NCI-H2227 (cell line): ENCODE data around the gene TBC1D16.

ENCODE experiments used
- DNase-seq: peaks from one replicate; lab custom pipeline; 2025; ENCODE audit not compliant: unreplicated experiment; lab: John Stamatoyannopoulos, UW

Gene TBC1D16

DNA sequence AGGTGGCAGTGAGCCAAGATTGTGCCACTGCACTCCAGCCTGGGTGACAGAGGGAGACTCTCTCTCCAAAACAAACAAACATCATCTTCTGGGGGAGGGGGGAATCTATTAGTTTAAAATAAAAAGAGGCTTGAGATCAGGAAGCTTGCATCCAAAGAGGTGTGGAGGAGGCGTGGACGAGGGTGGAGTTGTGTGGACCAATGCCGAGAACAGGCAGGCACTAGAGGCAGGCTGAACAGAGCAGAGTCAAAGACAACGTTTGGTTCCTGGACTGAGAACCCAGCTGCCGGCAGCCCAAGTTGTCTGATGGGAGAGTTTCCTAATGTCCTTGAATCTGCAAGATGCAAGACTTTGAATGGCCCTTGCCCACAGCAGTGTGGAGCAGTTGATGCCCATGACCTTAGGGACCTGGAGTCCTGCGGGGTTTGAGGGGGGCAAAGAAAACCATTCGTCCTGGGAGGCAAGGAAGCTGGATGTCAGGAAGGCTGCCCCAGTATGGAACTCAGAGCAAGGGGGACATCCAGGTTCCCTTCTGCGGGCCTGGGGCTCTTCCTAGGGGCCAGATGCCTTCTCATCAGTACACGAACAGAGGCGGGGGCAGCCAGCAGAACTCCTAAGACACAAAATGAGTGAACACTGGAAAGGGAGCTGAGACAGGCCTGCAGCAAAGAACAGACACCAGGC, 9.2 kb downstream of the TBC1D16 start:
- DNase-seq: no peak

GRCh38 chr17:80025796-80026195, 9.9 kb downstream of the TBC1D16 start:
- no peak for DNase-seq

DNA sequence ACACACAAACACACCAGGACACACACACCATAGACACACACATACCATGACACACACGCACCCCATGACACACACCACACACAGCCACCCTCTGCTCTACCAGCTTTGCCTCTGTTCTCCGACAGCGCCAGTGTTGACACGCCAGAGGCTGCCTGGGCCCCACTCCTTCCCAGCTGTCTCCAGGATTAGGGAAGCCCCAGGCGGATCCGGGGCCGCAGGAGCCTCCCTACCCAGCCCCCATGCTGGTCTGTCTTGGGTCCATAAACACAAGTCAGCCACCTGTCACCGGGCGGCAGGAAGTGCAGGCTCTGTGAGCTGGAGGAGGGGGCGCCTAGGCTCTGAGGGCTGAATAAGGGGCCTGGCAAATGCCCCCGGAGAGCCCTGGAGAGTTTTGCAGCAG, 10.5 kb downstream of the TBC1D16 start:
- DNase-seq: no peak

DNA sequence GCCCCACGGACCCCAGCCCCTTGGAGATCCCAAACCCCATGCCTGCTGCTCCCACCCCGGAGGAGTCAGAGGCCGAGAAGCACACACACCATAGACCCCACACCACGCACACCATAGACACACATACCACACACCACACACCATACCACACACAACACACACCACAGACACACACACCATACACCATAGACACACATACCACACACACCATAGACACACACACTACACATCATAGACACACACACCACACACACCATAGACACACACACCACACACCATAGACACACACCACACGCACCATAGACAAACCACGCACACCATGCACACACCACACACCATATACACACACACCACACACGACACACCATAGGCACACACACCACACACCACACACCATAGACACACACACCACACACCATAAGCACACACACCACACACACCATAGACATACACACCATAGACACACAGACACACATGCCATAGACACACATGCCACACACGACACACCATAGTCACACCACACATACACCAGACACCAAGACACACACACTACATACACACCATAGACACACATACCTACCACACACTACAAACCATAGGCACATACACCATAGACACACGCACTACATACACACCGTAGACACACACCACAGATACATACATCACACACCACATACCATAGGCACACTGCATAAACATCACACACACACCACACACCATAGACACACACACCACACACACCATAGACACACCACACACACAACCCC, 11.3 kb downstream of the TBC1D16 start:
- DNase-seq: no peak

- DNase-seq: no peak
Observed at GRCh38 chr17:80023481-80024205, 12.0 kb downstream of the TBC1D16 start.

GRCh38 chr17:80021600-80021999, 14.1 kb downstream of the TBC1D16 start:
- no peak for DNase-seq

DNA sequence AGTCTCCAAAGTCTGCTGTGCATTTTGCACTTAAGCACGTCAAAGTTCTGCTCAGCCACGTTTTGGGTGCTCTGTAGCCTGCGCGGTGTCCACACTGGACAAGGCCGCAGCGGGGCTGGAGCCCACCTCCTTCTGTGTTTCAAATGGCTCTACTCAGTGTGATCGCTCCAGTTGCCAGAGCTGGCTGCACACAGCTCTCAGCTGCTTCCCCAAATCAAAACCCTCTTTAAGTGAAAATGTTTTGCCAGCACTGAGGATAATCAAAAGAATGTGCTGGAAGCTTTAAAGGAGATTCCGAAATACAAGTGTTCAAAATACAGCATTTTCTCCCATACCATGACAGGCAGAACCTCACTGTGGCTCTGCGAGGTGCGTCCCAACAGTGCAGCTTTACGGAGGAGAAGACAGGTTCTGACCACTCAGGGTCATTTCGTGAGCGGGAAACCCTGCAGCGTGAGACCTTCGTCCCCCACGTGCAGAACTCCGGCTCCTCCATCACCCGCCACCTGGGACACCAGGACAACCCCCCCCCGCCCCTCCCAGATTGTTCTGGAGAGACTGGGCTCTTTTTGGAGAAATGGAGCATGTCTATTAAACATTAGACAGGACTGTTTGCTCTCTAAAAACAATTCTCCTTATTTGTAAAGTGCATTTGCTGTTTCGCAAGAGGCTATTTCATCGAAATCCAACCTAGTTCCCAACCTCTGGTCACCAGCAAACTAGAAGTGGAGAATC, 16.6 kb downstream of the TBC1D16 start:
- no peak for DNase-seq

DNA sequence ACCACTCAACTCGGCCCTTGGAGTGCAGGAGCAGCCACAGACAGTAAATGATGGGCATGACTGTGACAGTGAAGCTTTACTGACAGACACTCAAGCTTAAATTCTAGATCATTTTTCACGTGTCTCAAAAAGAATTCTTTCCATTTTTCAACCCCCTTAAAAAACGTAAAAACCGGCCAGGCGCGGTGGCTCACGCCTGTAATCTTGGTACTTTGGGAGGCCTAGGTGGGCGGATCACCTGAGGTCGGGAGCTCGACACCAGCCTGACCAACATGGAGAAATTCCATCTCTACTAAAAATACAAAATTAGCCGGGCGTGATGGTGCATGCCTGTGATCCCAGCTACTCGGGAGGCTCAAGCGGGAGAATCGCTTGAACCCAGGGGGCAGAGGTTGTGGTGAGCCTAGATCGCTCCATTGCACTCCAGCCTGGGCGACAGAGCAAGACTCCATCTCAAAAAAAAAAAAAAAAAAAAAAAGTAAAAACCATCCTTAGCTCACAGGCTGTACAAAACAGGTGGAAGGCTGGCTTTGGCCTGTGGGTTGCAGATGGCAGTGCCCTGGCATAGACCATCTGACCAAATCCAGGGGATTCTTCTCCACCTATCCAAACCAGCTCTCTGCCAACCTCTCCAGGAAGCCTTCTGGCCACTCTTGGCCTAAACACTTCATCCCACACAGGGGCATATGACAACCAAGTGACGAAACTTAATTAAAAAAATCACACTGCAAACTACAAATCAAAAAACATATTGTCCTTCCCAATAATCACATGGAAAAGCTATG, 18.3 kb downstream of the TBC1D16 start:
- DNase-seq: no peak

DNA sequence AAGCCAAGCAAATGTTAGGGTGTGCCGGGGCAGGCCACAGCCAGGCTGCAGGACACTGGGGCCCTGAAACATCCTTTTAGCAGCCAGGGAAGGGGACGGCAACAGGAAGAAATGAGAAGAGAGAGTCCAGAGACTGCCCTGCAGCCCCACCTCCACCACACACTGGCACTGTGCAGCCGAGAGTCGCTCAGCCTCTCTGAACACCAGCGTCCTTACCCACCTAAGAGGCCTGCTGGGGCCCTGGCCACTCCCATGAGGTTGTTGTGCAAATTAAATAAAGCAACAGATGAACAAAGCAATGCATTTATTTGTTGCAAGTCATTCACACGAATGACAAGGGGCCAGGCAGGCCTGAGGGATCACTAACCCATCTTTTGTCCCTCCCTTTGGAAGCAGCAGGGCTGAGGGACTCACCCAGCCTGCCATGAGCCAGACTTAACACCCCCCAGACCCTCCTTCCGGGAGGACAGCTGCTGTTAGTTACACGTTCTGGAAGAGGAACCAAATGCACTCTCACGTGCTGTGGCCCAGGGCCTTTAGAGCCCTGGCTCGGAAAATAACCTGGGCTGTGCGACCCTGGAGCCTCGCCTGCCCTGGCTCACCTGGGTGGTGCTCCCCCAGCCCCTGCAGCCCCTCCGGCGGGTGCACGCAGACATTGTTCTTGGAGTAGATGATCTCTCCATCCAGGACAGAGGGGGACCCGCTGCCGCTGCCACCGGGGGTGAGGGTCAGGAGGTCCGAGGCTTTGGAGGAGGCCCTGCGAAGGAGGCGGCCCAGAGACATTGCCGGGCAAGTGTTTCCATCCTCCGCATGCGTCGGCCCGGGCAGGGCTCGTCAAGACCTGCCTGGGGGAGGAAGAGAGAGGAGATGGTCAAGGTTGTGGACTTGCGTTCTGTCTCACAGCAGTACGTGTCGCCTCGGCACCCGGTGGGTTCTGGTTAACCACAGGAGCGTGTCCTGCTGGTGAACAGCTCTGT, 22.6 kb downstream of the TBC1D16 start:
- no peak for DNase-seq

DNA sequence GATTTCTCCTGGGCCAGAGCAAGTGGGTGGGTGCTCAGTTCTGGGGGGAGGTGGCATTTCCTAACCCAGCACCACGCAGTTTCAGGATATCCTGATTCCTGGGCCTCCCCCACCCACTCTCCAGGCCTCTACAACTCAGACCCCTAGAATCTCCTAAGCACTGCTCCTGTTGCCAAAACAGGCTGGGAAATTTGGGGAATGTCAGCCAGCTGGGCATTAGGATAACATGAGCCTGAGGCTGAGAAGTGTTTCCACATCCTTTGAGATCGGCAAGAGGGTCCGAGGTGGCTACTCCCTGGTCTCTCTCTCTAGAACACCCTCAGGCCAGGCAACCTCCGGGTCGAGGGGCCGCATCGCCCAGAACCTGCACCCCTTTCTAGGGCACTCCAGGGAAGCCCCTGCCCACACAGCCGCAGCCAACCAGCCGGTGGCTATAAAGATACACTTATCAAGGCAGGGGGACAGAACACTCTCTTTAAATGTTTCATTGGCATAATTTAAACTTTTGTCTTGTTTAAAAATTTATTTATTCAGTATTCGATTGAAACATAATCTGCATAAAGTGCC, 23.6 kb downstream of the TBC1D16 start:
- DNase-seq: no peak

DNA sequence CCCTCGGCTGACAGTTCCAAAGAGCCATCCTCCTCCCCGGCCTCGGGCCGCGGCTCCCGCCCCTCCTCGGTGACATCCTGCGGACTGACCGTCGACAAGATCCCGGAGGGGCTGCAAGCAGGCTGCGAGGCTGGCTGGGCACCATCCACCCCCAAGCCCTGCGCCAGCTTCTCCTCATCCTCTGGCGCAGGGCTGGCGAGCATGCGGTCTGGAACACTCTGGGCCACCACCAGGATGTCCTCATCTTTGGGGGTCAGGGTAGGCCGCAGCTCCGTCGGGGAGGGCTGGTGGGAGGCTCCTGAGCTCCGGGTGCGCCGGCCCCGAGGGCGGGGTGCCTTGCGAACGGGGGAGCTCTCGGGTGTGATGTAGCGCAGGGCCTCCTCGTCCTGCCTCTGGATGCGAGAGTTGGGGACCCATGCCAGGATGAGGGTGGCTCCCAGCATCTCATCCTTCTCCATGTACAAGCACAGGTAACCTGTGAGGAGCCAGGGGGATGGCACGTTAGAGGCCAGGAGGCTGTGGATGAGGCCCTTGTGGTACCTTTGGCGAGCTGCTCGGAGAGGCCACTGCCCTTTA, 25.3 kb downstream of the TBC1D16 start:
- no peak for DNase-seq

DNA sequence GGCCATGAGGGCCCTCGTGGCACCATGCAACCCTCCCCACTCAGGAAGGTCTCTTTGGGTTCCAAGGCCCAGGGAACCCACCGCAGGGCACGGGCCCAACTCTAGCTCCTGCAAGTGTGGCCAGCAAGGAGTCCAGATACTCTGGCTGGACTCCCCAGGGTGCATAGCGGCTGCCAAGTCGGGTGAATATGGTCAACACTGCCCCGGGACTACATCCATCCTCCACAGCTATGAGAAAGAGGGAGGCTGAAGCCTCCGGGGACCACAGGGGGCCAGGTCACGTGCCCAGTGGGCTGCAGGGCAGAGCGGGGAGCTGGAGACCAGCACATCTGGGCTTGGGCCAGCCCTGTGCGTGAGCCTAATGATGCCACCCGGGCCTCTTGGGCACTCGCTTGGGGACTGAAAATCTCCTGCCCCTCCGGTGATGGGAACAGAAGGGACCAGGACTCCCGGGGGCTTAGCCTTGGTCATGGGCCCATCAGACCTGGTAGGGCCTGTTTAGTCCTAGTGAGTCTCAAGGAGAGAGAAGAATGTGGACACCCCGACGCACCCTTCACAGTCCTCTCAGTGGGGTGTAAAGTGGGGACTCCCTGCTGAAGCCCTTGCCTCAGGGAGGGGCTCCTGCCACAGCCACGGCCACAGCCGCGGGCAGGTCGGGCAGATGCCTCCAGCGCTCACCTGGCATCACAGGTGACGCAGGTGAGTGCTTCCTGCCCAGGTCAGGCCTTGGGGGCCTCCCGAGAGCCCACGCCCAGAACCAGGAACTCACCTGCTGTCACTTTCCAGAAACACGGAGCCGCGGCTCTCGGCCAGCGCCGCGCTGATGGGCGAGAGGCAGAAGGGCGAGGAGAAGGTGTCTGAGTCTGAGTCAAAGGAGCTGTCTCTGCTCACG, 26.0 kb downstream of the TBC1D16 start:
- DNase-seq: no peak

DNA sequence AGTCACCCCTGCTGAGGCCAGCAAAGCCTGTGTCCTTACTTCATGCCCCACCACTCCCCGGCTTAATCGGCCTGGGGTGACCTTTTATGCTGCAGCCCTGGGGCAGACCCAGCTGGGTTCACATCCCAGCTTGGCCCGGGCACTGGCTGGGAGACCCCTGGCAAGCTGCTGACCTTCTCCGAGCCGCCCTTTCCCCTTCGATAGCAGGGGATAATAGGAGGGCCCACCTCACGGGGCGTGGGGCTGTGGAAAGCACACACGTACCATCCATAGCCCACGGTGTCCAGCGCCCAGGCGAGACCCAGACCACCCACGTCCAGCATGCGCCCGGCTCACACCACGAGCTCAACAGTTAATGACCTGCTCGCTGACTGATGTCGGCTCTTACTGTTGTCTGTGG, 26.8 kb downstream of the TBC1D16 start:
- no peak for DNase-seq

GRCh38 chr17:80008383-80008840, 27.3 kb downstream of the TBC1D16 start:
- DNase-seq: peak; percentile 82

DNA sequence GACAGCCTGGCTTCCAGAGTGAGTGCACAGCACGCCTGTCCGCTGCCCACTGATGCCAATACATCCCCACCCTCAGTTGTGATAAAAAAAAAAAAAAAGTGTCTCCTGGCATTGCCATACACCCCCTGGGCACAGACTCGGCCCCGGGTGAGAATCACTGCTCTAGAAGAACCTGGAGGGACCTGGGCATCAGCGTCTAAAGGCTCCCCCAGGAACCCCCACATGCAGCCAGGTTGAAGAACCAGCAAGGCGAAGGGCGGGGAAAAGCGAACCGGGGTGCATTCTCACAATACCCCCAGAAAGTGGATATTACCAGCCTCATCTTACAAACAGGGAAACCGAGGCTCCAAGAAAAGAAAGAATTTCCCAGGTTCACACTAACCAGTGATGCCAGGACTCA, 27.7 kb downstream of the TBC1D16 start:
- DNase-seq: no peak

DNA sequence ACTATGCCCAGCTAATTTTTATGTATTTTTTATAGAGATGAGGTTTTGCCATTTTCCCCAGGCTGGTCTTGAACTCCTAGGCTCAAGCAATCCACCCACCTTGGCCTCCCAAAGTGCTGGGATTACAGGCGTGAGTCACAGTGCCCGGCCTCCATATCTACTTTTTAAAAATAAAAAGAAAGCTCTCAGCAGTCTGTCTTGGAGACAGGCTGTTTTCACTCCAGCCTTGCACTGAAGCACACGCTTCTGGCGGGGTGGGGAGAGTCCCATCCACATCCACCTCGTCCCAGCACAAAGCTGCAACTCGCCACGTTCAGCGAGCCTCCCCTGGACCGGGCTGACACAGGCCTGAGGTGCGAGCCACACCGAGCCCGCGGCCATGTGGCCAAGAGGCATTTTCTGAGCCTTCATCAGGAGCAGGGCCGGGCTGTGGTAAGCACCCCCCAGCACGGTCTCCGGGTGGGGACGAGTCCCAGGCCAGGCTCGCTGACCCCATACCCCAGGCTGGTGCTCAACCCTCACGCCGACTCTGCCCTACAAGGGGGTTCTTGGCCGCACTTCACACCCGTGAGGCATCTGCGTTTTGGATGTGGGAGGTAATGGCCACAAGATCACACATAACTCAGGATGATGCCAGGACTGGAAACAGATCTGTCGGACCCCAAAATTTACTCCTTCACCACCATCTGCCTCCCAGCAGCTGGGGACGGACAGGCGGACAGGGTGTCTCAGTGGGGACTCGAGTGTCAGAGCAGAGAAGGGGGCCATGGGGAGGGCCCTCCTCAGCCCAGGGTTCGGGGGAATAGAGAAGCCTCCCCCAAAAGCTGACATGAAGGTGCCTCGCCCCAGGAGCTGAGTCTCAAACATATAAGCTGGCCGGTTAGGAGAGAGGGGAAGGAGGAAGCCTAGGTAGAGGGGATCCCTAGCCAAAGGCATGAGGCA, 28.6 kb downstream of the TBC1D16 start:
- no peak for DNase-seq

DNA sequence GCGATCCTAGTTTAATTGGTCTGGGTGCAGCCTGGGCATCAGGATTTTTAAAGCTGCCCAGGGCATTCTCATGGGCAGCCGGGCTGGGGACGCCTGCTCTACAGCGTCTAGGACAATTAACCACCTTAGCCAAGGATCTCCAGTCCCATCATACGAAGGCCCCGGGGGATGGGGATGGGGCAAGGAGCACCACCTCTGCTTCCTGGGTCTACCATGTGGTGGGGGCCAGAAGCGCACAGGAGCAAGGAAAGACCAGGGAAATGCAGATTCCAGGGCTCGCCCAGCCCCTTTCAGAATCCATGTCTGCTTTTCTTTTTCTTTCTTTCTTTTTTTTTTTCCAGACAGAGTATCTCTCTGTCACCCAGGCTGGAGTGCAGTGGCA, 29.3 kb downstream of the TBC1D16 start:
- DNase-seq: no peak
